GM12864 (cell line): ENCODE results near the gene SSMEM1.
A peak's percentile ranks its signal among the peaks of the same experiment; 100 is the strongest.
"Not testable (repeated sequence)": the region's sequence is repeated elsewhere in the genome, so short reads cannot be mapped to it uniquely, and the experiment has no call there.

Experiments
- DNase-seq: peaks from one replicate; pipeline ENCODE4 v3.0.0-alpha.2; 2011; ENCODE audit warnings: low read depth
- H3K4me3 ChIP-seq: 2 replicates; pipeline ENCODE4 v1.5.1; 2011; ENCODE audit warnings: mild to moderate bottlenecking, low read depth, low read length, control low read depth
- CTCF ChIP-seq: IDR thresholded peaks from 2 replicates; pipeline ENCODE4 v1.5.1; 2011; ENCODE audit warnings: low read depth, mild to moderate bottlenecking, moderate library complexity, low read length, control low read depth, inconsistent platforms; ENCODE audit errors: missing control alignments

The SSMEM1 gene

GRCh38 chr7:130231792-130232191 lies 24.1 kb downstream of the SSMEM1 start:
- no peak for DNase-seq
- H3K4me3 ChIP-seq = no peak overlapping the region
- TF ChIP-seq CTCF = no peak

GRCh38 chr7:130232209-130232608 lies 24.5 kb downstream of the SSMEM1 start:
- DNase-seq = no peak
- no peak for TF ChIP-seq CTCF
- no peak overlapping the region for H3K4me3 ChIP-seq

- TF ChIP-seq CTCF = no peak
- no peak overlapping the region for H3K4me3 ChIP-seq
- DNase-seq = no peak
Measured at GRCh38 chr7:130234078-130234477, 26.4 kb downstream of the SSMEM1 start.

GRCh38 chr7:130236361-130236760 lies 28.7 kb downstream of the SSMEM1 start:
- not testable (repeated sequence) for H3K4me3 ChIP-seq, DNase-seq

- DNase-seq = no peak
- no peak for TF ChIP-seq CTCF
- H3K4me3 ChIP-seq = no peak overlapping the region
Measured at GRCh38 chr7:130240240-130240639, 32.6 kb downstream of the SSMEM1 start.

- TF ChIP-seq CTCF = peak; percentile 89
- H3K4me3 ChIP-seq = no peak overlapping the region
- DNase-seq = no peak
Measured at GRCh38 chr7:130242198-130243014, 34.7 kb downstream of the SSMEM1 start.

- DNase-seq, H3K4me3 ChIP-seq: not testable (repeated sequence)
Measured at GRCh38 chr7:130243486-130243885, 35.8 kb downstream of the SSMEM1 start.

GRCh38 chr7:130246491-130246890 lies 38.8 kb downstream of the SSMEM1 start:
- DNase-seq = not testable (repeated sequence)

GRCh38 chr7:130248842-130249241 lies 41.2 kb downstream of the SSMEM1 start:
- not testable (repeated sequence) for DNase-seq, H3K4me3 ChIP-seq

More at GRCh38 chr7:130246491-130246890, 38.8 kb downstream of the SSMEM1 start:
- not testable (repeated sequence) for H3K4me3 ChIP-seq

- DNase-seq, H3K4me3 ChIP-seq: not testable (repeated sequence)
Measured at GRCh38 chr7:130249626-130250025, 42.0 kb downstream of the SSMEM1 start.
